Glutamatergic neuron (in vitro differentiated cells): Measurements from ENCODE around the gene MTREX. TPM values are rescaled to one million over a fixed set of nuclear protein-coding genes. Genes with fewer than 3 reads are reported as not detected.

Source experiments
- DNase-seq: peaks from one replicate; pipeline ENCODE4 v3.0.0; 2022
- H3K27ac Mint-ChIP-seq: one replicate; pipeline ENCODE4 v1.8.0; 2020; ENCODE audit warnings: mild to moderate bottlenecking, mixed read lengths, inconsistent platforms; ENCODE audit not compliant: unreplicated experiment
- H3K27me3 Mint-ChIP-seq: one replicate; pipeline ENCODE4 v1.8.0; 2020; ENCODE audit warnings: mild to moderate bottlenecking, moderate library complexity, mixed read lengths, inconsistent platforms; ENCODE audit not compliant: unreplicated experiment
- H3K36me3 Mint-ChIP-seq: one replicate; pipeline ENCODE4 v1.8.0; 2020; ENCODE audit warnings: mild to moderate bottlenecking, mixed read lengths, inconsistent platforms; ENCODE audit not compliant: unreplicated experiment
- H3K4me1 Mint-ChIP-seq: one replicate; pipeline ENCODE4 v1.8.0; 2020; ENCODE audit warnings: mild to moderate bottlenecking, low read depth, mixed read lengths, inconsistent platforms; ENCODE audit not compliant: unreplicated experiment
- H3K4me3 Mint-ChIP-seq: one replicate; pipeline ENCODE4 v1.8.0; 2020; ENCODE audit warnings: mild to moderate bottlenecking, mixed read lengths, inconsistent platforms; ENCODE audit not compliant: unreplicated experiment
- H3K9me3 Mint-ChIP-seq: one replicate; pipeline ENCODE4 v1.8.0; 2020; ENCODE audit warnings: mild to moderate bottlenecking, moderate library complexity, mixed read lengths, inconsistent platforms; ENCODE audit not compliant: unreplicated experiment
- CTCF ChIP-seq: fragments of 200-600 bp; sonication (generic); IDR thresholded peaks from one replicate; pipeline ENCODE4 v1.5.0; 2021; ENCODE audit not compliant: partially characterized antibody, unreplicated experiment
- total RNA-seq: library from RNA; stranded (reverse); fragmentation: NEBNext Ultra II Directional; extraction: Animal tissue kit (Norgen Biotek cat#: 25700); gene quantifications from one replicate; pipeline ENCODE4 v1.2.1, GENCODE V29; 2021; ENCODE audit not compliant: unreplicated experiment

The MTREX gene
- total RNA-seq, 1 donor from 2014 or later = 81.9 TPM

- DNase-seq = no peak
- H3K36me3 Mint-ChIP-seq = no peaks in the 10 kb centered on the region
- H3K4me1 Mint-ChIP-seq = peaks cover 2% of the 10 kb centered on the region
- H3K4me3 Mint-ChIP-seq = no peak overlapping the region
- no peak for TF ChIP-seq CTCF
- peaks cover 1% of the 10 kb centered on the region for H3K9me3 Mint-ChIP-seq
- H3K27me3 Mint-ChIP-seq = no peaks in the 10 kb centered on the region
- no peak overlapping the region for H3K27ac Mint-ChIP-seq
Measured at GRCh38 chr5:55304584-55304983, 3.2 kb upstream of the MTREX start.

GRCh38 chr5:55305345-55305744 lies 2.4 kb upstream of the MTREX start:
- no peak for TF ChIP-seq CTCF
- no peak for DNase-seq
- Mint-ChIP-seq H3K36me3 (no peaks in the 10 kb centered on the region), H3K4me1 (peaks cover 2% of the 10 kb centered on the region), H3K27me3 (no peaks in the 10 kb centered on the region), H3K27ac (no peak overlapping the region), H3K9me3 (peaks cover 1% of the 10 kb centered on the region), H3K4me3 (no peak overlapping the region)

GRCh38 chr5:55306641-55307382 lies 977 bp upstream of the MTREX start:
- no peaks in the 10 kb centered on the region for H3K27me3 Mint-ChIP-seq
- no peak overlapping the region for H3K4me3 Mint-ChIP-seq
- H3K4me1 Mint-ChIP-seq = peaks cover 2% of the 10 kb centered on the region
- peaks cover 1% of the 10 kb centered on the region for H3K9me3 Mint-ChIP-seq
- TF ChIP-seq CTCF = no peak
- H3K36me3 Mint-ChIP-seq = no peaks in the 10 kb centered on the region
- DNase-seq = no peak
- H3K27ac Mint-ChIP-seq = no peak overlapping the region

- Mint-ChIP-seq H3K27ac (no peak overlapping the region), H3K9me3 (peaks cover 1% of the 10 kb centered on the region), H3K4me3 (no peak overlapping the region), H3K36me3 (no peaks in the 10 kb centered on the region), H3K27me3 (no peaks in the 10 kb centered on the region), H3K4me1 (peaks cover 2% of the 10 kb centered on the region)
- no peak for TF ChIP-seq CTCF
- DNase-seq = no peak
Measured at GRCh38 chr5:55308254-55308836, 556 bp downstream of the MTREX start.

- Mint-ChIP-seq H3K27ac (no peak overlapping the region), H3K36me3 (no peaks in the 10 kb centered on the region)
Measured at GRCh38 chr5:55313870-55314617, 6.3 kb downstream of the MTREX start.

More at GRCh38 chr5:55313870-55314617, 6.3 kb downstream of the MTREX start:
- no peak for TF ChIP-seq CTCF
- DNase-seq = no peak
- Mint-ChIP-seq H3K4me1 (peaks cover 4% of the 10 kb centered on the region), H3K9me3 (no peaks in the 10 kb centered on the region), H3K4me3 (no peak overlapping the region), H3K27me3 (no peaks in the 10 kb centered on the region)
